CD14-positive monocyte (primary cell): Measurements from ENCODE around the gene CREB5. TPM values are rescaled to one million over a fixed set of nuclear protein-coding genes. Genes with fewer than 3 reads are reported as not detected.

Experiments
- DNase-seq, 3 donors: peaks; one replicate each; pipeline ENCODE4 v3.0.0-alpha.2; 2011 to 2022
- H2AFZ ChIP-seq: 2 replicates; pipeline ENCODE4 v1.6.0; 2012; ENCODE audit warnings: mild to moderate bottlenecking, low read depth, low read length, inconsistent platforms; ENCODE audit not compliant: insufficient read depth, poor library complexity, severe bottlenecking
- H3K27ac ChIP-seq, 2 donors: 1 replicate in 1 of 2; 2 replicates in 1 of 2; pipeline ENCODE4 v1.5.1; 2012 to 2013; ENCODE audit warnings: low read length in 2 of 2, control low read depth in 1 of 2, inconsistent platforms in 1 of 2, low read depth in 1 of 2, mild to moderate bottlenecking in 1 of 2
- H3K27me3 ChIP-seq, 2 donors: one replicate each; pipeline versions ENCODE4 v1.6.0 to v1.6.1; 2011 to 2013; ENCODE audit warnings: low read length in 2 of 2; ENCODE audit not compliant: control insufficient read depth in 2 of 2, insufficient read depth in 2 of 2
- H3K36me3 ChIP-seq, 2 donors: replicated peaks in 1 of 2; 1 replicate in 1 of 2; 2 replicates in 1 of 2; pipeline versions ENCODE4 v1.5.1 to v1.6.1; 2012 to 2013; ENCODE audit warnings: low read length in 2 of 2, control low read depth in 1 of 2, inconsistent platforms in 1 of 2, mild to moderate bottlenecking in 1 of 2; ENCODE audit not compliant: insufficient read depth in 2 of 2, control insufficient read depth in 1 of 2
- H3K4me1 ChIP-seq, 2 donors: 1 replicate in 1 of 2; 2 replicates in 1 of 2; pipeline versions ENCODE4 v1.5.1 to v1.6.1; 2012 to 2013; ENCODE audit warnings: low read length in 2 of 2, control low read depth in 1 of 2, inconsistent platforms in 1 of 2, mild to moderate bottlenecking in 1 of 2, moderate library complexity in 1 of 2; ENCODE audit not compliant: insufficient read depth in 2 of 2, control insufficient read depth in 1 of 2
- H3K4me2 ChIP-seq: replicated peaks from 2 replicates; pipeline ENCODE3; 2012; ENCODE audit warnings: low read length, moderate library complexity, mild to moderate bottlenecking; ENCODE audit not compliant: poor library complexity, severe bottlenecking; ENCODE audit errors: extremely low read depth
- H3K4me3 ChIP-seq, 3 experiments: fragments of 200-600 bp in 1 of 3; sonication (generic) in 1 of 3; replicated peaks in 1 of 3; 1 replicate in 2 of 3; 2 replicates in 1 of 3; pipeline ENCODE4 v1.5.1; 2011 to 2013; ENCODE audit warnings: low read length in 3 of 3, mild to moderate bottlenecking in 3 of 3, control low read depth in 2 of 3, low read depth in 2 of 3, inconsistent platforms in 1 of 3, moderate library complexity in 1 of 3
- H3K79me2 ChIP-seq: 2 replicates; pipeline ENCODE4 v1.6.0; 2012; ENCODE audit warnings: mild to moderate bottlenecking, control low read depth, inconsistent platforms, low read length, moderate library complexity; ENCODE audit not compliant: insufficient read depth
- H3K9ac ChIP-seq: 2 replicates; pipeline ENCODE4 v1.6.0; 2017; ENCODE audit warnings: low read length, mild to moderate bottlenecking; ENCODE audit not compliant: insufficient read depth, poor library complexity, severe bottlenecking
- H3K9me3 ChIP-seq, 2 donors: replicated peaks in 1 of 2; 1 replicate in 1 of 2; 2 replicates in 1 of 2; pipeline versions ENCODE4 v1.5.1 to v1.6.1; 2012 to 2013; ENCODE audit warnings: low read length in 2 of 2, control low read depth in 1 of 2; ENCODE audit not compliant: control insufficient read depth in 1 of 2, insufficient read depth in 1 of 2
- H4K20me1 ChIP-seq: 2 replicates; pipeline ENCODE4 v1.6.0; 2012; ENCODE audit warnings: mild to moderate bottlenecking, low read length, control low read depth, moderate library complexity; ENCODE audit not compliant: insufficient read depth
- H3K27ac Mint-ChIP-seq, 7 donors: one replicate each; pipeline ENCODE4 v1.8.0; 2020; ENCODE audit warnings: mild to moderate bottlenecking in 7 of 7, mixed read lengths in 7 of 7, moderate library complexity in 6 of 7, inconsistent platforms in 2 of 7
- H3K27me3 Mint-ChIP-seq, 3 donors: one replicate each; pipeline ENCODE4 v1.8.0; 2021 to 2022; ENCODE audit warnings: low read depth in 3 of 3, mild to moderate bottlenecking in 3 of 3, mixed read lengths in 3 of 3, moderate library complexity in 3 of 3, inconsistent platforms in 1 of 3
- H3K36me3 Mint-ChIP-seq, 2 donors: one replicate each; pipeline ENCODE4 v1.8.0; 2020; ENCODE audit warnings: mixed read lengths in 2 of 2, inconsistent platforms in 1 of 2, mild to moderate bottlenecking in 1 of 2
- H3K4me1 Mint-ChIP-seq: one replicate; pipeline ENCODE4 v1.8.0; 2020; ENCODE audit warnings: mild to moderate bottlenecking, mixed read lengths
- H3K4me3 Mint-ChIP-seq, 2 donors: one replicate each; pipeline ENCODE4 v1.8.0; 2020; ENCODE audit warnings: mild to moderate bottlenecking in 2 of 2, mixed read lengths in 2 of 2, moderate library complexity in 1 of 2
- H3K9me3 Mint-ChIP-seq, 7 donors: one replicate each; pipeline ENCODE4 v1.8.0; 2020 to 2022; ENCODE audit warnings: mixed read lengths in 7 of 7, mild to moderate bottlenecking in 6 of 7, moderate library complexity in 6 of 7, inconsistent platforms in 2 of 7
- CTCF ChIP-seq: fragments of 200-600 bp; IDR thresholded peaks from one replicate; pipeline ENCODE4 v1.8.0; 2022; ENCODE audit warnings: antibody characterized with exemption, mild to moderate bottlenecking
- WGBS: methylation state at CpG from one replicate; pipeline ENCODE4 v1.1.5; 2013; ENCODE audit warnings: missing lambda C conversion rate; ENCODE audit not compliant: insufficient coverage; 5-methylcytosine and 5-hydroxymethylcytosine counted together
- intact Hi-C, 2 donors: fragments of 100-400 bp; cut with micrococcal nuclease; formaldehyde crosslinking; loops; one replicate each; pipeline versions ENCODE4 v1.15.0 to v1.15.1; 2023
- polyA plus RNA-seq, 3 donors: library from polyadenylated mRNA; depleted of rRNA in 1 of 3; unstranded in 2 of 3; stranded (reverse) in 1 of 3; fragments of 300-500 nt in 2 of 3; fragments of >200 nt in 1 of 3; fragmentation: Illumina TruSeq in 2 of 3; gene quantifications; 1 replicate in 2 of 3; 2 replicates in 1 of 3; pipeline ENCODE4 v1.2.3, GENCODE V29; 2012 to 2021

Gene CREB5
- polyA plus RNA-seq, 3 donors, result 25.1 to 72.3 (median 44.2) TPM

GRCh38 chr7:28484606-28484935 lies 72.3 kb downstream of the CREB5 start:
- Histone ChIP-seq H4K20me1 (no peaks in the 10 kb centered on the region), H2AFZ (no peak overlapping the region), H3K4me2 (no peak overlapping the region), H3K79me2 (no peaks in the 10 kb centered on the region), H3K27ac (no peak overlapping the region), H3K27me3 (no peaks in the 10 kb centered on the region), H3K9ac (no peak overlapping the region), H3K4me1 (no peaks in the 10 kb centered on the region), H3K9me3 (no peaks in the 10 kb centered on the region), H3K4me3 (no peak overlapping the region), H3K36me3 (no peaks in the 10 kb centered on the region)
- peaks cover 2 to 6% (median 2%) of the 10 kb centered on the region in 3 donors for H3K27me3 Mint-ChIP-seq
- no peak for TF ChIP-seq CTCF
- H3K36me3 Mint-ChIP-seq, result no peaks in the 10 kb centered on the region
- H3K4me1 Mint-ChIP-seq, result peaks cover 2% of the 10 kb centered on the region
- intact Hi-C loops, result no loop called here
- no peak overlapping the region for H3K4me3 Mint-ChIP-seq
- no peak for DNase-seq
- no peak overlapping the region for H3K27ac Mint-ChIP-seq
- no peaks in the 10 kb centered on the region for H3K9me3 Mint-ChIP-seq
- WGBS, result no CpG with 5 or more reads among the region's 4 CpGs

- no peak overlapping the region for H3K4me3 Mint-ChIP-seq
- H3K4me2 ChIP-seq, result no peak overlapping the region
- no peak for TF ChIP-seq CTCF
- no peaks in the 10 kb centered on the region for H3K36me3 Mint-ChIP-seq
- H4K20me1 ChIP-seq, result no peaks in the 10 kb centered on the region
- H3K36me3 ChIP-seq, result no peaks in the 10 kb centered on the region
- peaks cover 2 to 5% (median 3%) of the 10 kb centered on the region in 3 donors for H3K27me3 Mint-ChIP-seq
- H3K4me1 ChIP-seq, result no peaks in the 10 kb centered on the region
- H3K27me3 ChIP-seq, result no peaks in the 10 kb centered on the region
- intact Hi-C loops, result no loop called here
- H3K4me1 Mint-ChIP-seq, result peaks cover 2% of the 10 kb centered on the region
- H3K9ac ChIP-seq, result no peak overlapping the region
- H3K9me3 ChIP-seq, result no peaks in the 10 kb centered on the region
- H3K27ac ChIP-seq, result no peak overlapping the region
- no peak overlapping the region for H3K4me3 ChIP-seq
- H3K9me3 Mint-ChIP-seq, result peaks cover 0 to 3% (median 0%) of the 10 kb centered on the region in 7 donors
- no peaks in the 10 kb centered on the region for H3K79me2 ChIP-seq
- 100% methylated on average over 3 of the region's 4 CpGs for WGBS
- H2AFZ ChIP-seq, result no peak overlapping the region
- no peak for DNase-seq
- H3K27ac Mint-ChIP-seq, result no peak overlapping the region
These were observed 75.2 kb downstream of the CREB5 start for GRCh38 chr7:28487487-28487886.
